HG03439 (cell line): ENCODE measurements around the gene ZFP92.
"Not testable (repeated sequence)": the region's sequence is repeated elsewhere in the genome, so short reads cannot be mapped to it uniquely, and the experiment has no call there.

Experiments used
- ATAC-seq: cut with Tn5 transposase; IDR thresholded peaks from one replicate; pipeline ENCODE4 v1.9.1; 2021; ENCODE audit warnings: mild to moderate bottlenecking, moderate library complexity; ENCODE audit not compliant: unreplicated experiment

Gene ZFP92

GRCh38 chrX:153411255-153411987 lies at the start of gene ZFP92:
ZFP92 (plus strand) TSS chrX:153411472; CDS start chrX:153418323, 6,851 bp downstream.
- ATAC-seq: peak; percentile 51

GRCh38 chrX:153361781-153362397 lies 49.4 kb upstream of the ZFP92 start:
- ATAC-seq: no peak

- no peak for ATAC-seq
Observed at GRCh38 chrX:153365670-153366069, 45.6 kb upstream of the ZFP92 start.

- ATAC-seq: no peak
Observed at GRCh38 chrX:153366119-153366518, 45.2 kb upstream of the ZFP92 start.

GRCh38 chrX:153366878-153367538 lies 44.3 kb upstream of the ZFP92 start:
- ATAC-seq: no peak

- no peak for ATAC-seq
Observed at GRCh38 chrX:153370293-153371055, 40.8 kb upstream of the ZFP92 start.

GRCh38 chrX:153371256-153371655 lies 40.0 kb upstream of the ZFP92 start:
- no peak for ATAC-seq

GRCh38 chrX:153372949-153373348 lies 38.3 kb upstream of the ZFP92 start:
- ATAC-seq: no peak

GRCh38 chrX:153374426-153374825 lies 36.8 kb upstream of the ZFP92 start:
- no peak for ATAC-seq

GRCh38 chrX:153375571-153375970 lies 35.7 kb upstream of the ZFP92 start:
- ATAC-seq: no peak

GRCh38 chrX:153377727-153378126 lies 33.5 kb upstream of the ZFP92 start:
- no peak for ATAC-seq

GRCh38 chrX:153378607-153379006 lies 32.7 kb upstream of the ZFP92 start:
- ATAC-seq: no peak

- ATAC-seq: no peak
Observed at GRCh38 chrX:153379508-153379907, 31.8 kb upstream of the ZFP92 start.

- no peak for ATAC-seq
Observed at GRCh38 chrX:153379971-153380581, 31.2 kb upstream of the ZFP92 start.

- ATAC-seq: no peak
Observed at GRCh38 chrX:153380691-153381090, 30.6 kb upstream of the ZFP92 start.

GRCh38 chrX:153381684-153382532 lies 29.4 kb upstream of the ZFP92 start:
- no peak for ATAC-seq

- ATAC-seq: no peak
Observed at GRCh38 chrX:153382563-153383482, 28.4 kb upstream of the ZFP92 start.

GRCh38 chrX:153384390-153384789 lies 26.9 kb upstream of the ZFP92 start:
- no peak for ATAC-seq

- ATAC-seq: not testable (repeated sequence)
Observed at GRCh38 chrX:153384973-153385372, 26.3 kb upstream of the ZFP92 start.
